GM12878 (cell line): ENCODE measurements around the gene GGT7. TPM values are rescaled to one million over a fixed set of nuclear protein-coding genes. Genes with fewer than 3 reads are reported as not detected.
"Not testable (repeated sequence)": the region's sequence is repeated elsewhere in the genome, so short reads cannot be mapped to it uniquely, and the experiment has no call there.

Source experiments
- ATAC-seq: fragments of 200-7000 bp; cut with Tn5 transposase; 3 replicates; pipeline ENCODE4 v1.9.1; 2020; ENCODE audit warnings: mild to moderate bottlenecking, moderate library complexity
- BruUV-seq: library from RNA; stranded (reverse); fragments of 400-500 nt; replicated peaks from 2 replicates; lab custom pipeline; 2021; lab: Mats Ljungman, UMichigan
- CTCF ChIA-PET: fragments of 300-600 bp; sonication (Branson Sonifier 250); formaldehyde crosslinking; extraction: SDS; loops from one replicate; lab custom pipeline; 2021; ENCODE audit warnings: inconsistent platforms; lab: Yijun Ruan, JAX
- POLR2A ChIA-PET: fragments of 350-600 bp; formaldehyde crosslinking; extraction: SDS; loops from one replicate; lab custom pipeline; 2021; ENCODE audit warnings: inconsistent platforms; lab: Charles Lee
- RAD21 ChIA-PET: fragments of 300-600 bp; sonication (Branson Sonifier 250); formaldehyde crosslinking; loops from one replicate; lab custom pipeline; 2023; ENCODE audit warnings: antibody characterized with exemption; ENCODE audit not compliant: unreplicated experiment; lab: Charles Lee
- SMC1A ChIA-PET: fragments of 300-600 bp; sonication (Branson Sonifier 250); formaldehyde crosslinking; loops from one replicate; lab custom pipeline; 2023; ENCODE audit not compliant: unreplicated experiment, uncharacterized antibody; lab: Charles Lee
- DNase-seq: peaks from one replicate; pipeline ENCODE4 v3.0.0-alpha.2; 2011; ENCODE audit warnings: low read depth, low spot score
- FAIRE-seq: peaks from 3 replicates; lab custom pipeline; 2011; peaks lifted over from hg19 to GRCh38; lab: Jason Lieb, UNC
- H2AFZ ChIP-seq: 2 replicates; pipeline ENCODE4 v1.6.0; 2011; ENCODE audit warnings: low read depth, low read length, control low read depth; ENCODE audit not compliant: control insufficient read depth
- H3K27ac ChIP-seq: 2 replicates; pipeline ENCODE4 v1.5.1; 2011; ENCODE audit warnings: control low read depth; ENCODE audit not compliant: control insufficient read depth, insufficient read depth
- H3K27me3 ChIP-seq, 2 experiments: replicated peaks in 1 of 2; 2 replicates each; pipeline versions ENCODE4 v1.6.0 to v1.6.1; 2011; ENCODE audit warnings: low read length in 1 of 2; ENCODE audit not compliant: control insufficient read depth in 2 of 2, insufficient read depth in 2 of 2
- H3K36me3 ChIP-seq, 2 experiments: 2 replicates each; pipeline ENCODE4 v1.5.1; 2011; ENCODE audit warnings: low read length in 1 of 2; ENCODE audit not compliant: control insufficient read depth in 2 of 2, insufficient read depth in 2 of 2
- H3K4me1 ChIP-seq: 2 replicates; pipeline ENCODE4 v1.6.1; 2011; ENCODE audit warnings: mild to moderate bottlenecking, low read length, moderate library complexity, mixed read lengths; ENCODE audit not compliant: control insufficient read depth, insufficient read depth
- H3K4me2 ChIP-seq: 2 replicates; pipeline ENCODE4 v1.6.0; 2011; ENCODE audit warnings: control low read depth; ENCODE audit not compliant: control insufficient read depth, insufficient read depth
- H3K4me3 ChIP-seq: fragments of 200-600 bp; sonication (generic); 2 replicates; pipeline ENCODE4 v1.5.1; 2016
- H3K79me2 ChIP-seq: 2 replicates; pipeline ENCODE4 v1.6.0; 2011; ENCODE audit warnings: low read length; ENCODE audit not compliant: control insufficient read depth, insufficient read depth
- H3K9ac ChIP-seq: 2 replicates; pipeline ENCODE4 v1.8.0; 2011; ENCODE audit warnings: low read length, control low read depth, mixed read lengths; ENCODE audit not compliant: control insufficient read depth, insufficient read depth
- H3K9me3 ChIP-seq: replicated peaks from 3 replicates; pipeline ENCODE4 v1.5.1; 2011; ENCODE audit warnings: mild to moderate bottlenecking, low read length; ENCODE audit not compliant: control insufficient read depth, insufficient read depth
- H4K20me1 ChIP-seq: 2 replicates; pipeline ENCODE4 v1.6.0; 2011; ENCODE audit not compliant: control insufficient read depth, insufficient read depth
- CEBPB ChIP-seq, 2 experiments: fragments of 150-350 bp in 1 of 2; IDR thresholded peaks; 2 replicates each; pipeline ENCODE4 v1.6.1; 2012 to 2014; ENCODE audit warnings: low read depth in 2 of 2, low read length in 2 of 2, borderline replicate concordance in 1 of 2, inconsistent platforms in 1 of 2
- E2F4 ChIP-seq: IDR thresholded peaks from 2 replicates; pipeline ENCODE4 v1.6.1; 2012; ENCODE audit warnings: low read depth, low read length, improper control_type of control experiment
- NFYA ChIP-seq: IDR thresholded peaks from 2 replicates; pipeline ENCODE4 v1.6.1; 2011; ENCODE audit warnings: low read depth, mild to moderate bottlenecking, low read length, improper control_type of control experiment, borderline replicate concordance
- RBBP5 ChIP-seq: fragments of 200-600 bp; sonication (generic); conservative IDR thresholded peaks from 2 replicates; pipeline ENCODE4 v1.6.1; 2016
- USF1 ChIP-seq: IDR thresholded peaks from 2 replicates; pipeline ENCODE4 v1.6.1; 2011; ENCODE audit warnings: borderline replicate concordance, low read depth, mild to moderate bottlenecking, moderate library complexity, mixed read lengths, low read length; ENCODE audit not compliant: insufficient read depth; ENCODE audit errors: extremely low read length
- ZBED1 ChIP-seq: IDR thresholded peaks from 2 replicates; pipeline ENCODE4 v1.6.1; 2016; ENCODE audit warnings: borderline replicate concordance
- WGBS: methylation state at CpG from one replicate; pipeline ENCODE4 v1.1.6; 2016; ENCODE audit warnings: low lambda C conversion rate; ENCODE audit not compliant: insufficient replicate concordance, insufficient coverage; ENCODE audit errors: missing lambda C conversion rate; 5-methylcytosine and 5-hydroxymethylcytosine counted together
- in situ Hi-C: fragments of 300-500 bp; cut with MboI; formaldehyde crosslinking; loops from 9 replicates; pipeline ENCODE4 v1.14.3; 2018; ENCODE audit warnings: mixed read lengths
- intact Hi-C: fragments of 100-400 bp; cut with micrococcal nuclease; formaldehyde crosslinking; loops from one replicate; pipeline ENCODE4 v1.14.2; 2022; ENCODE audit not compliant: unreplicated experiment
- polyA plus RNA-seq, 11 experiments: library from polyadenylated mRNA; depleted of rRNA in 4 of 11; unstranded in 6 of 11; stranded (reverse) in 5 of 11; fragments of >200 nt; fragmentation: Nextera tagmentation in 4 of 11; fragmentation: Illumina TruSeq in 1 of 11; extraction: Ambion mirVana in 4 of 11; extraction: Trizol in 1 of 11; gene quantifications; 1 replicate in 1 of 11; 2 replicates in 10 of 11; pipeline versions ENCODE4 v1.2.1 to v1.2.3, GENCODE V29; 2011 to 2016; ENCODE audit warnings: inconsistent platforms in 2 of 11, missing spikeins in 2 of 11, low read depth in 1 of 11
- total RNA-seq, 4 experiments: library from RNA; depleted of rRNA in 3 of 4; stranded (reverse); fragments of >200 nt in 3 of 4; fragmentation: Illumina TruSeq in 1 of 4; extraction: Trizol in 1 of 4; gene quantifications; 2 replicates each; pipeline versions ENCODE4 v1.2.1 to v1.2.3, GENCODE V29; 2013 to 2021
- TF ChIP-seq, protein P1 (sequence below): fragments of 150-350 bp; IDR thresholded peaks from 2 replicates; pipeline ENCODE4 v1.6.1; 2016; ENCODE audit warnings: low read depth, low read length

Gene GGT7
- total and polyA plus RNA-seq, 10 of the 15 experiments (the other 5 are each of a cell fraction or from before 2014, with no cell fraction given), result 0.02 to 14.7 (median 5.3) TPM

DNA sequence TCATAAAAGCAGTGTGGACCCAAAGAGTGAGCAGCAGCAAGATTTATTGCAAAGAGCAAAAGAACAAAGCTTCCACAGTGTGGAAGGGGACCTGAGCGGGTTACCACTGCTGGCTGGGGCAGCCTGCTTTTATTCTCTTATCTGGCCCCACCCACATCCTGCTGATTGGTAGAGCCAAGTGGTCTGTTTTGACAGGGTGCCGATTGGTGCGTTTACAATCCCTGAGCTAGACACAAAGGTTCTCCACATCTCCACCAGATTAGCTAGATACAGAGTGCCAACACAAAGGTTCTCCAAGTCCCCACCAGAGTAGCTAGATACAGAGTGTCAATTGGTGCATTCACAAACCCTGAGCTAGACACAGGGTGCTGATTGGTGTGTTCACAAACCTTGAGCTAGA, 25.5 kb upstream of the GGT7 start:
- WGBS, result 94% methylated on average over 2 of the region's 3 CpGs
- BruUV-seq, H3K4me3 ChIP-seq, intact Hi-C loops, POLR2A ChIA-PET, SMC1A ChIA-PET, H3K9me3 ChIP-seq, ATAC-seq, H3K27me3 ChIP-seq, H3K4me2 ChIP-seq, in situ Hi-C loops, H3K9ac ChIP-seq, H3K79me2 ChIP-seq, RAD21 ChIA-PET, H3K27ac ChIP-seq, H3K4me1 ChIP-seq, CTCF ChIA-PET, DNase-seq, H2AFZ ChIP-seq, H4K20me1 ChIP-seq, H3K36me3 ChIP-seq, FAIRE-seq: not testable (repeated sequence)

DNA sequence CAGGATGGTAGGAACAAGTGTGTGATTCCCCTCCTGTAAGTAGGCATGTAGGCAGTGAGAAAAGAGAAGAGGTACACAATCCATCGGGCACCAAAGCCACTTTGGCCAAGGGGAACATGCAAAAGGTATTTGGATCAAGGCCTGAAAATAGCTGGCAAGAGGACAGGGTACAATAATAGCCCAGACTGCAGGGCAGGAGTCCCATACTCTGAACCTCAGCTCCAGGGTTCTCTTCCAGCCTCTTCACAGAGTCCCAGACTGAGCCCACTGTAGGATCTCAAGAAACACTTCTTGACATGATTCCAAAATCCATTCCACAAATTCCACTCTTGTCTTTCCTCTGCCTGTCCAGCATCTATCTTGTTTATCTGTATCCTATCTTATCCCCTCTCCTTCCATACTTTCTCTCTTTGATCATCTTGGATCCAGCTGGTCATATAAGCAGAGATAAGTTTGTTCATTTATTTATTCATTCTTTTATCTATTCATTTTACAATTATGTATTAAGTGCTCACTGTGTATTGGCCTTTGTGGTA, 23.5 kb upstream of the GGT7 start:
- Histone ChIP-seq H3K4me1 (peaks cover 9% of the 10 kb centered on the region; the same call in 1 of the 2 replicates), H3K27ac (no peak overlapping the region), H3K9ac (no peak overlapping the region), H3K36me3 (no peaks in the 10 kb centered on the region), H4K20me1 (no peaks in the 10 kb centered on the region), H3K27me3 (no peaks in the 10 kb centered on the region), H3K9me3 (no peaks in the 10 kb centered on the region), H3K4me3 (no peak overlapping the region), H2AFZ (no peak overlapping the region), H3K79me2 (no peaks in the 10 kb centered on the region), H3K4me2 (no peak overlapping the region)
- RAD21 ChIA-PET, result no interaction called here
- in situ Hi-C loops, result no loop called here
- ATAC-seq (no peak), DNase-seq (no peak), FAIRE-seq (no peak)
- CTCF ChIA-PET, result no interaction called here
- no TSS peak for BruUV-seq
- POLR2A ChIA-PET, result interaction anchor here (0.6 kb wide), 1 partner anchor 20 kb away, joined by 3 read pairs; the partner anchor contains the start of gene ACSS2
- SMC1A ChIA-PET, result no interaction called here
- WGBS, result 44% methylated on average over 1 of the region's 1 CpG
- intact Hi-C loops, result no loop called here
- TF ChIP-seq CEBPB (IDR thresholded peaks at IDR 0.05; ENCODE audit: borderline replicate concordance in 1 of 2, low read depth in 2 of 2, low read length in 2 of 2), result no peak
- TF ChIP-seq, protein P1, sequence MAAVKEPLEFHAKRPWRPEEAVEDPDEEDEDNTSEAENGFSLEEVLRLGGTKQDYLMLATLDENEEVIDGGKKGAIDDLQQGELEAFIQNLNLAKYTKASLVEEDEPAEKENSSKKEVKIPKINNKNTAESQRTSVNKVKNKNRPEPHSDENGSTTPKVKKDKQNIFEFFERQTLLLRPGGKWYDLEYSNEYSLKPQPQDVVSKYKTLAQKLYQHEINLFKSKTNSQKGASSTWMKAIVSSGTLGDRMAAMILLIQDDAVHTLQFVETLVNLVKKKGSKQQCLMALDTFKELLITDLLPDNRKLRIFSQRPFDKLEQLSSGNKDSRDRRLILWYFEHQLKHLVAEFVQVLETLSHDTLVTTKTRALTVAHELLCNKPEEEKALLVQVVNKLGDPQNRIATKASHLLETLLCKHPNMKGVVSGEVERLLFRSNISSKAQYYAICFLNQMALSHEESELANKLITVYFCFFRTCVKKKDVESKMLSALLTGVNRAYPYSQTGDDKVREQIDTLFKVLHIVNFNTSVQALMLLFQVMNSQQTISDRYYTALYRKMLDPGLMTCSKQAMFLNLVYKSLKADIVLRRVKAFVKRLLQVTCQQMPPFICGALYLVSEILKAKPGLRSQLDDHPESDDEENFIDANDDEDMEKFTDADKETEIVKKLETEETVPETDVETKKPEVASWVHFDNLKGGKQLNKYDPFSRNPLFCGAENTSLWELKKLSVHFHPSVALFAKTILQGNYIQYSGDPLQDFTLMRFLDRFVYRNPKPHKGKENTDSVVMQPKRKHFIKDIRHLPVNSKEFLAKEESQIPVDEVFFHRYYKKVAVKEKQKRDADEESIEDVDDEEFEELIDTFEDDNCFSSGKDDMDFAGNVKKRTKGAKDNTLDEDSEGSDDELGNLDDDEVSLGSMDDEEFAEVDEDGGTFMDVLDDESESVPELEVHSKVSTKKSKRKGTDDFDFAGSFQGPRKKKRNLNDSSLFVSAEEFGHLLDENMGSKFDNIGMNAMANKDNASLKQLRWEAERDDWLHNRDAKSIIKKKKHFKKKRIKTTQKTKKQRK, result no peak
- no peak for TF ChIP-seq E2F4
- no peak for TF ChIP-seq NFYA
- no peak for TF ChIP-seq USF1
- TF ChIP-seq ZBED1, result no peak
- no peak for TF ChIP-seq RBBP5
